Ectodermal cell (in vitro differentiated cells): ENCODE data around the gene OLFM2.
"Not testable (repeated sequence)": the region's sequence is repeated elsewhere in the genome, so short reads cannot be mapped to it uniquely, and the experiment has no call there.

Source experiments
- H3K27ac ChIP-seq: 2 replicates; pipeline ENCODE4 v1.7.0; 2013; ENCODE audit warnings: mild to moderate bottlenecking, low read depth, low read length; ENCODE audit not compliant: insufficient read depth, poor library complexity, severe bottlenecking
- H3K27me3 ChIP-seq: 2 replicates; pipeline ENCODE4 v1.7.0; 2013; ENCODE audit warnings: mild to moderate bottlenecking, low read length; ENCODE audit not compliant: insufficient read depth, control insufficient read depth, poor library complexity, severe bottlenecking
- H3K36me3 ChIP-seq: one replicate; pipeline ENCODE4 v1.7.0; 2013; ENCODE audit warnings: low read length; ENCODE audit not compliant: control insufficient read depth, insufficient read depth
- H3K4me1 ChIP-seq: one replicate; pipeline ENCODE4 v1.7.0; 2013; ENCODE audit warnings: low read length; ENCODE audit not compliant: control insufficient read depth, insufficient read depth
- H3K4me3 ChIP-seq: 2 replicates; pipeline ENCODE4 v1.7.0; 2013; ENCODE audit warnings: low read depth, low read length, control low read depth; ENCODE audit not compliant: insufficient read depth
- H3K9me3 ChIP-seq: 2 replicates; pipeline ENCODE4 v1.7.0; 2013; ENCODE audit warnings: mild to moderate bottlenecking, low read length, moderate library complexity; ENCODE audit not compliant: control insufficient read depth
- WGBS, 2 experiments: methylation state at CpG; one replicate each; pipeline ENCODE4 v1.1.7; 2013; ENCODE audit warnings: missing lambda C conversion rate in 2 of 2; 5-methylcytosine and 5-hydroxymethylcytosine counted together

Gene OLFM2

DNA sequence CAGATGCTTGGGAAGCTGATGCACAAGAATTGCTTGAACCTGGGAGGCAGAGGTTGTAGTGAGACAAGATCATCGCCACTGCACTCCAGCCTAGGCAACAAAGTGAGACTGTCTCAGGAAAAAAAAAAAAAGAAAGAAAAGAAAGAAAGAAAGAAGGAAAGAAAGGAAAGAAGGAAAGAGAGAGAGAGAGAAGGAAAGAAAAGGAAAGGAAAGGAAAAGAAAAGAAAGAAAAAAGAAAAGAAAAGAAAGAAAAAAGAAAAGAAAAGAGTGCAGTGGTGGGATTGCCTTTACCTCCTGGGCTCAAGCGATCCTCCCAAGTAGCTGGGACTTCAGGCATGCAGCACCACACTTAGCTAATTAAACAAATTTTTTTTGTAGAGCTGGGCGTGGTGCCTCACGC lies 12.9 kb downstream of the OLFM2 start:
- H3K4me1 ChIP-seq, result no peaks in the 10 kb centered on the region
- H3K27me3 ChIP-seq, result no peaks in the 10 kb centered on the region
- no peak overlapping the region for H3K4me3 ChIP-seq
- H3K9me3 ChIP-seq, result no peaks in the 10 kb centered on the region
- H3K27ac ChIP-seq, result no peak overlapping the region
- 94 to 95% methylated on average over 4 of the region's 4 CpGs for WGBS, 2 experiments
- H3K36me3 ChIP-seq, result no peaks in the 10 kb centered on the region

- not testable (repeated sequence) for H3K27me3 ChIP-seq, H3K36me3 ChIP-seq, H3K4me1 ChIP-seq, H3K27ac ChIP-seq, H3K4me3 ChIP-seq, H3K9me3 ChIP-seq
- WGBS, 2 experiments, result 90 to 94% methylated on average over 5 of the region's 5 CpGs
Observed at GRCh38 chr19:9922782-9923379, 13.4 kb downstream of the OLFM2 start.

DNA sequence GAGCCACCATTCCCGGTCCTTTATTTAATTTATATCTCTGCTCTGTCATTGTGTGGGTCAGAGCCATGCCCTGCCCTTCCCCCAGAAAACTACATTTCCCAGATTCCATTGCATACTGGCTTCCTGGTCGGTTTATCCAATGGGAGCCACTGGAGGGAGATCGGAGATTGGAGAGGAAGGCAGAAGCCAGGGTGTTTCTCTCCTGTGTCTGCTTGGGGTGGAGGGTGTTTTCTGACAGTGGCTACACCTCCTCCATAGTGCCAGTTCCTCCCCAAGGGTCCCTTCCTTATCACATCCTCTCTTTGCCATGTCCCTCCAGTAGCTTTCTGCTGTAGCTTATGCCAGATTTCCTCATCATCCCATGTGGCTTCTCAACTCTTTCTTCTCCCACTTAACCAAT lies 19.0 kb downstream of the OLFM2 start:
- H3K4me3 ChIP-seq, result no peak overlapping the region
- H3K27me3 ChIP-seq, result peaks cover 19% of the 10 kb centered on the region
- no peak overlapping the region for H3K27ac ChIP-seq
- WGBS, 2 experiments, result 13 to 21% methylated on average over 2 to 3 of the region's 3 CpGs
- no peaks in the 10 kb centered on the region for H3K4me1 ChIP-seq
- no peaks in the 10 kb centered on the region for H3K9me3 ChIP-seq
- H3K36me3 ChIP-seq, result no peaks in the 10 kb centered on the region

GRCh38 chr19:9916719-9917118 lies 19.6 kb downstream of the OLFM2 start:
- WGBS, 2 experiments, result 73 to 74% methylated on average over 6 of the region's 6 CpGs
- Histone ChIP-seq H3K36me3 (no peaks in the 10 kb centered on the region), H3K4me1 (no peaks in the 10 kb centered on the region), H3K4me3 (no peak overlapping the region), H3K9me3 (no peaks in the 10 kb centered on the region), H3K27me3 (peaks cover 25% of the 10 kb centered on the region), H3K27ac (no peak overlapping the region)

DNA sequence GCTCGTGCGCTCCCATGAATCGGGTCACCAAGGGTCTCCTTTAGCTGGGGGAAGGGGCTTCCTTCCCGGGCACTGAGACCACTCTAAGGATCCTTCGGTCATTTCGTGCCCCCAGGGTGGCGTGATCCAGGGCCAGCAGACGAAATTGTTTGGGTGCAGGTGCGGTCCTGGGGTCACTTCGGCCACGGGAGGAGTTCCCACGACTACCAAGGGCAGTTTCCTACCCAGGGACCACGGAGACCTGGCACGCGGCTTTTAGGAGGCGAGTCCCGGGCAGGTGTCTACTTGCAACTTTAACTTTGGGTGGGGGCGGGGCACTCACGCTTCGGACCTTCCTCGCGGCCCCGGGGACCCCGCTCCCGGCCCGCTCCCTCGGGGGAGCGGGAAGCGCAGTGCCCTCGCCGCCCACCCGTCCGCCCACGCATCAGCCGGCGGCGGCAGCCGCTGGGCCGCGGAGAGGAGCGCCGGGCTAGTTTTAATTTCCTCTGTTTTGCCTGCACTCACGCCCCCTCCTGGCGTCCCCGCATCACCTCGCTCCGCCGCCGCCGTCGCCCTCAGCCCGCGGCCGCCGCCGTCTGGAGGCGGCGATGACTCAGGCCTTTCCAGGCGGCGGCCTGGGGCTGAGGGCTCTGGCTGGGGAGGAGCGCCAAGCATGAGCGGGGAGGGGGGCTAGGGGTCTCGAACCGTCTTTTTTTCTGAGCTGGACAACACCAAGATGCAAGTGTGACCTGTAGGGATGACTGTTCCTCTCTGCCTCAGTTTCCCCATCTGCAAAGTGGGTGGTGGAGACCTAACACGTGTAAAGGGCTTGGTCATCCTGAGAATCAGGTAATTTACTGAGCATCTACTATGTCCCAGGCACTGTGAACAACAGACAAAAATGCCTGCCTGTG lies 21.8 kb downstream of the OLFM2 start:
- Histone ChIP-seq H3K27me3 (peaks cover 30% of the 10 kb centered on the region), H3K27ac (no peak overlapping the region), H3K36me3 (no peaks in the 10 kb centered on the region), H3K4me3 (peak overlapping the region; percentile 55), H3K4me1 (no peaks in the 10 kb centered on the region), H3K9me3 (no peaks in the 10 kb centered on the region)
- 1% methylated on average over 65 of the region's 65 CpGs for WGBS, 2 experiments

DNA sequence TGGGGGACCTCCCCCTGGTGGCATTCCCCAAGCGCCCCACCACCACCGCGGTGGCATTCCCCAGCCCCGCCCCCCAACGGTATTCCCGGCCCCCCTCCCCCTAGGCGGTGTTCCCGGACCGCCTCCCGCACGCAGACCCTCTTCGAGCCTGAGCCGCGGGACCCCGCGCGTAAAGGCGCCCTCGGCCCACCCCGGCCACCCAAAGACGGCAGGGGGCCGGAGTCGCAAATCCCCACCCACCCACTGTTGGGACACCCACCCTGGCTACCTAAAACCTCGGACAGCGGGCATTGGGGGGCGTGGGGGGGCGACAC lies 22.4 kb downstream of the OLFM2 start:
- 0 to 1% methylated on average over 24 to 27 of the region's 27 CpGs for WGBS, 2 experiments
- no peaks in the 10 kb centered on the region for H3K36me3 ChIP-seq
- H3K4me3 ChIP-seq, result peak overlapping the region; percentile 55
- H3K4me1 ChIP-seq, result no peaks in the 10 kb centered on the region
- no peaks in the 10 kb centered on the region for H3K9me3 ChIP-seq
- no peak overlapping the region for H3K27ac ChIP-seq
- H3K27me3 ChIP-seq, result peaks cover 30% of the 10 kb centered on the region

GRCh38 chr19:9913237-9914000 lies 22.9 kb downstream of the OLFM2 start:
- H3K4me3 ChIP-seq, result peak overlapping the region; percentile 55
- no peak overlapping the region for H3K27ac ChIP-seq
- H3K36me3 ChIP-seq, result no peaks in the 10 kb centered on the region
- no peaks in the 10 kb centered on the region for H3K4me1 ChIP-seq
- no peaks in the 10 kb centered on the region for H3K9me3 ChIP-seq
- 1% methylated on average over 88 to 90 of the region's 95 CpGs for WGBS, 2 experiments
- peaks cover 30% of the 10 kb centered on the region for H3K27me3 ChIP-seq

- 24 to 26% methylated on average over 23 to 24 of the region's 24 CpGs for WGBS, 2 experiments
Observed at GRCh38 chr19:9912551-9913236, 23.6 kb downstream of the OLFM2 start.

GRCh38 chr19:9911524-9912185 lies 24.7 kb downstream of the OLFM2 start:
- Histone ChIP-seq H3K36me3 (no peaks in the 10 kb centered on the region), H3K27ac (no peak overlapping the region), H3K4me3 (no peak overlapping the region), H3K27me3 (peaks cover 30% of the 10 kb centered on the region), H3K4me1 (no peaks in the 10 kb centered on the region), H3K9me3 (no peaks in the 10 kb centered on the region)
- 87 to 88% methylated on average over 6 of the region's 6 CpGs for WGBS, 2 experiments

More at GRCh38 chr19:9912551-9913236, 23.6 kb downstream of the OLFM2 start:
- H3K27ac ChIP-seq, result no peak overlapping the region
- H3K36me3 ChIP-seq, result no peaks in the 10 kb centered on the region
- H3K27me3 ChIP-seq, result peaks cover 30% of the 10 kb centered on the region
- H3K4me1 ChIP-seq, result no peaks in the 10 kb centered on the region
- peak overlapping the region; percentile 55 for H3K4me3 ChIP-seq
- no peaks in the 10 kb centered on the region for H3K9me3 ChIP-seq
